CMK (cell line): ENCODE data around the gene KLHDC7B.

Source experiments
- DNase-seq: peaks from one replicate; pipeline ENCODE4 v3.0.0-alpha.2; 2010; ENCODE audit warnings: low read depth

The KLHDC7B gene

DNA sequence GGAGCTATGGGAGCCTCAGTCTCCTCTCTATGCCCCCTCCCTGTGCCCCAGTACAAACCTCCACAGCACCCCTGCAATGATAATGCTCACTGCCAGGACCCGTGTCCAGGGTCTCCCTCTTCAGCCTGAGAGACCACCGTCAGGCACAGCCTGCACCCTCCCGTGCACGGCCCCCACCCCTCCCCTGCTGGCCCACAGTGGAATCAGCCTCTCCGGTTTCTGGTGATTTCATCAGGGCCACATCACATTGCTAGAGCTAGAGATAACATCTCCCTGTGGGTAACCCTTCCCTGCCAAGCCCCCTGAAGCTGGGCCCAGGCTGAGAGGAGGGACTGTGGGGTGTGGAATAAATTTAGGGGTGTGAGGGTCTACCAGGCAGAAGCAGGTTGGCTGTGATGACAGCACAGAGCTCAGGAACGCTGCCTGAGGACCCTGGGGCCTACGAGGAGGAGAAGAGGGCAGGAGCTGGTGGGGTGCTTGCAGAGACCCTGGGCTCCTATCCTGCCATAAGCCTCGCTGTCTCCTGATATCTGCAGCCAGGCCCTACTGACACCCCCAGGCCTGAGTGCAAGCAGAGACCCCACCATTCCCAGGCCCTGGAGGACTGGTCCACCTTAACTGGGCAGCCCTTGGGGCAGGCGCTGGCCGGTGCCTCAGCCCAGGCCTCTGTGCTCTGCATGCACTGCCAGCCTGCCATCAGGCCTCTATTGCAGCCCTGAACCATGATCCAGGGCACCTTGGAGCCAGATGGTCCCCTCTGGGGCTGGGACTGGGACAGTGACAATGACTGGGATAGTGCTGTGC is at the start of gene KLHDC7B:
Gene KLHDC7B (plus strand): TSS at position 378 of the 804 bp plus-strand sequence. CDS start 345 bp downstream, at position 723.
- no peak for DNase-seq

GRCh38 chr22:50497093-50497492 is 48.6 kb upstream of the KLHDC7B start:
- no peak for DNase-seq

DNA sequence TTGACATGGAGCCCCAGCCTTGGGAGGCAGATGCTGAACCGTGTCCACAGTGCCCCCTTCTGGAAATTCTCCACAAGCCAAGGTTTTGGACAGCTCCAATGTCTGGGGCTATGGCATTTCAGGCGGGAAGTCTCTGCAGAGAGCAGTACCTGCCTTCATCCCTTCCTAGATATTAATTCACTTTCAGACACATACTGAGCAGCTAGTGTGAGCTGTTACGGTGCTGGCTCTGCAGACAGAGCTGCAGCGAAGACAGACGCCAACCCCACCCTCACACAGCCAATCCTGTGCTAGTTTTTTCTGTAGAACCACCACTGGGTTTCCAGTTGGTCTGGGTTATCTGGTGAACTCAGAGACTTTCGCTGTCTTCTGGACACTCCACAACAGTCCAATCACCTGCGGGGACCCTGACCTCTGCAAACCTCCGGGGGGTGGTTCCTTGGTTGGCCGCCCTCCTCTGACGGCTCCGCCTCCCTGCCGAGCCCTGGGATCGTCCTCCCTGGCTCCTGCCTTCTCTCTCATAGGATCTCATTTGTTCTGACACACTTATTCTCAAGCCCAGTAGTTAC is 47.3 kb upstream of the KLHDC7B start:
- no peak for DNase-seq

- no peak for DNase-seq
Measured at GRCh38 chr22:50500452-50500851, 45.2 kb upstream of the KLHDC7B start.

GRCh38 chr22:50502096-50502495 is 43.6 kb upstream of the KLHDC7B start:
- no peak for DNase-seq

DNA sequence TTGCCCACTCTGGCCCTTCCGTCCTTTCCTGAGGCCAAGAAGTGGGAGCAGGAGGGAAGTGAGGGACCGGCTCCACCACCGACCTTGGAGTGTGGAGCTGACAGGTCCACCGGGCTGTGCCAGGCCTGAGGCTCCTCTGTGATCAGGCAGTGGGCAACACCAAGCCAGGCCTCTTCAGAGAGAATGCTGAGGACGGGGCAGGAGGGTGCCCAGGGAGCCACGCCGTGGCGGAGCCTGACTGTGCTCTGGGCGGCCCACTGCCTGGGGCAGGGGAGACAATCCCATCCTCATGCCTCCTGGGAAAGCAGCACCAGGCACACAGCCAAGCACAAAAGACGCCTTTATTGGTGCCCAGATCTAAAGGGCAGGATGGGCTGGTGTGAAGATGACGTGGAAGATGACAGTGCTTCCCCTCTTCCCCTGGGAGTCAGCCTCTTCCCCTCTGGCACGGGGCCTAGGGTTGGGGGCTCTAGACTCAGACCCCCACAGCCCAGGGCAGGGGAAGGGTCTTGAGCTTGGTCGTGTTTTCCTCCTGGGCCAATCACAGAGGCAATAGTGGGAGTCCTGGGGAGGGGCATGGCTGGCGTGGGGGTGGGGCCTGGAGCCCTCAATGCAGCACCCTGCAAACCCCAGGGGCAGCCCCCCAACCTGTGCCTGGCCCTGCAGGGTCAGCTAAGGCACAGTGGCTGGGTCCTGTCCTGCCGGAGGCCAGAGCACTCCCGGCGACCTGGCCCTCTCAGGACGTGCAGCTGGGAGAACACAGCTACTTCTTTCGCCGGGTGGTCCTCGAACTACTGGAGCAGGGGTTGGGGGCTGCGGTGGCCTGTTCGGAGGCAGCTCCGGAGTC is 42.8 kb upstream of the KLHDC7B start:
- DNase-seq: no peak

- no peak for DNase-seq
Measured at GRCh38 chr22:50503475-50504145, 42.1 kb upstream of the KLHDC7B start.

- DNase-seq: no peak
Measured at GRCh38 chr22:50504369-50505211, 41.1 kb upstream of the KLHDC7B start.

DNA sequence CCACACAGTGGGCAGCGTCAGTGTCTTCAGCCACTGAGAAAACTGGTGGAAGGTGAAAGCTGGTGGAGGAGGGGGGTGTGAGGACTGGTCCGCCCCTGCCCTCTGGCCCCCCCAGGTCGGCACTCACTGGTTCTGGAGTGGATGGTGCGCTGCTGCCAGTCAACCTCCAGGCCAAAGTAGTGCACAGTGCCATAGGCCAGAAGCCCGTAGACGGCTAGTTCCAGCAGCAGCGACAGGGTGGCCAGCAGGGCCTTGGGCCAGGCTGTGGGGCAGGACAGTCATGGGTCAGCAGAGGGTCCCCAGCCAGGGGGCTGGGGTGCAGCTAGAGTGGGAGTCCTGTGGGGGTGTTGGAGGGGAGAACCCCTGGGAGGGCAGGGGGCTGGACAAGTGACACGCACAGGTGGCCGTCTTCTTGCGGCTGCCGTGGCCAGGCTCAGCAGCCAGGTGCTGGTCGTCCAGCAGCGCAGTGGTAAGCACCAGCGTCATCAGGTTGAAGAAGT is 40.4 kb upstream of the KLHDC7B start:
- no peak for DNase-seq

DNA sequence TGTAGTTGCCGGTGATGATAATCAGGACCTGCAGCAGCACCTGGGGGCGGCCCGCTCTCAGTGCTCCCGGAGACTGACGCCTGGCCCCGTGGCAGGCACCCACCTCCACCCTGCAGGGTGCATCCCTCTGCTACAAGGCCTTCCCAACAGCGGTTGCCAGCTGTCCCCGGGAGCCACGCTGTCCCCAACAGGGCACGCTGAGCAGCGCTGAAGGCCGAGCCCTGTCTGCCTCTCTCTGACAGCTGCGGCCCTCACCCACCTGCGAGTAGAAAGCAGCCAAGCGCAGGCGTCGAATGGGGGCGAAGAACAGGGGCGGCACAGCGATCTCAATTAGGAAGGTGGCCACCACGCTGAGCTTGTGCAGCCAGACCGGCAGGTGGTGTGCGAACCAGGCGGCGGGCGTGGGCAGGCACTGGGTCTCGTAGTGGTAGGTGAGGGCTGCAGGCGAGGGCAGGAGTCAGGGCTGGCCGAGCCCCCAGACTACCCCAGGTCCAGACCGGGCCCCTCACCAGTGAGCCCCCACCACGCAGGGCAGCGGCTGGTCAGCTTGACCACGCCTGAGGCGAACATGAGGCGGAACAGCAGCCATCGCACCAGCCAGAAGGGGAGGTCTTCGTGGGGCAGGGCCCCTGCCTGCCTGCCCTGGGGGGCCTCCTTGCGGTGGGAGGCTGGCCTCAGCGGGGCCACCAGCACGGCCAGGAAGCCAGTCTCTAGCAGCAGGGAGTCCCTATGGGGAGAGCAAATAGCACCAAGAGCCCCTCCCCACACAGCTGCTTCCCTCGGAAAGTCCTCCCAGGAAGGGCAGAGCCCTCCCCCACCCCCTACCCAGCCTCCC is 39.7 kb upstream of the KLHDC7B start:
- DNase-seq: no peak

DNA sequence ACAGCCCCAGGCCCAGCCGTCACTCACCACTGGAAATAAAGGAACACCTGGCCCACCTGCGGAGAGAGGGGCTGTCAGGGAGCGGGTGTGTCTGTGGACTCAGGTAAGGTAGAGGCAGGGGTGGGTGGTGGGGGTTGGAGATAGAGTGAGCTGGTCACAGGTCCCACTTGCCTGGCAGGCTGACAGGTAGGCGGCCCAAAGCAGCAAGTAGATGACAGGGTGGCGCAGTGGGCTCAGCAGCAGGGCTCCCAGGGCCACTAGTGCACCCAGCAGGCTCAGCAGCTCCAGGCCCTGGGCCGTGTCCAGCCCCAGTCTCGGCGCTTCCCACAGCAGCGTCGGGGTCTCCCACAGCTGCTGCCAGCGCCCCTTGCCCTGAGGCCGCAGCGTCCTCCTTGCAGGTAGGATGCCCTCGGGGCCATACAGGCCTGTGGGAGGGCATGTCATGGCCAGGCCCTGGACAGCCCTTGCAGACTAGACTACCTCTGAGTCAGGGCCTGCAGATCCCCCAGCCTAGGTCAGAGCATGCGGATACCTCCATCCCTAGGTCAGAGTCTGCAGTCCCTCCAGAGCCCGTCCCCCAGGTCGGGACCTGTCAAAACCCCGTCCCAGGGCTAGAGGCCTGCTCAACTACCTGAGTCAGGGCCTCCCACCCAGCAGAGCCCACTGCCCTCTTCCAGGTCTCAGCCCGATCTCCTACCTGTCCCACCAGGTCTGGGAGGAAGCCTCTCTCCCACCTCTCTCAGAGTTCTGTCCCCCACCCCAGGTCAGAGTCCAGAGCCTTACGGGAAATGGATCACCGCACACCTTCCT is 38.9 kb upstream of the KLHDC7B start:
- DNase-seq: no peak

- DNase-seq: no peak
Measured at GRCh38 chr22:50507421-50507990, 38.2 kb upstream of the KLHDC7B start, which contains the start of gene LMF2. TSS of gene LMF2 (minus strand) at chr22:50507702. CDS start at chr22:50507675, 27 bp downstream.

DNA sequence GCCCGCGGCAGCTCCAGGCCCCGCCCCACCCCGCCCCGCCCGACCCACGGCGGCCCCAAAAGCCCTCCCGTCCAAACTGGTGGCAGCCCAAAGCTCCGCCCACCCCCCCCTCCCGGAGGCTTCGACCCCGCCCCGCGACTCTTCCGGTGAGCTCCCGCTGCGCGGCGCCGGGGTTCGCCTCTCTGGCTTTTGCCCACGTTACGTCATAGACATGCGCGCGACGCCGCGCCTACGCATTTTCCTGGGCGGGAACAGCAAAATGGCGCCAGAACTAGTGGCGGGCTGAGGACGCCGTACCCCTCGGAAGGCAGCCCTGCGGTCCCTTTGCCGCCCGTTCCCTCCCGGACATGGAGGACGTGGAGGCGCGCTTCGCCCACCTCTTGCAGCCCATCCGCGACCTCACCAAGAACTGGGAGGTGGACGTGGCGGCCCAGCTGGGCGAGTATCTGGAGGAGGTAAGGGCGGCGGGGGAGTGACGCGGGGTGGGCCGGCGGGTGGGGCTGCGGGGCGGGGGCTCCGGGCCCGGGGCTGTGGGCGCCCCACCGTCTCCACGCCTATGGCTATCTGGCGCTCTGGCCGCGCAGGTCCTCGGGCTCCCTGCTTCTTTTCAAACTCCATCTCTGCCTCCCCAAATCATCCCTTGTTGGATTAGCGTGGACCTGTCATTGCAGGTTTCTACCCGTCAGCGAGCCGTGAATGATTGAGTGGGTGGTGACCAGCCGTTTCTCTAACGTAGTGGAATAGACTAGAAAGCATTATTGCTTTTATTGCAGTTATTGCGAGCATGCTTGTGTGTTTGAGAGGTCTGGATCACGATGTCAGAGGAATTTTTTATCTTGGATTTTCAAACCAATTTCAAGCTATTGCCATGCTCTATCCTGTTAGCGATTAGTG is 37.5 kb upstream of the KLHDC7B start, which contains the start of gene NCAPH2:
Gene NCAPH2 (plus strand): TSS at position 234 of the 894 bp plus-strand sequence. CDS start 114 bp downstream, at position 348.
- peak; percentile 87 for DNase-seq

DNA sequence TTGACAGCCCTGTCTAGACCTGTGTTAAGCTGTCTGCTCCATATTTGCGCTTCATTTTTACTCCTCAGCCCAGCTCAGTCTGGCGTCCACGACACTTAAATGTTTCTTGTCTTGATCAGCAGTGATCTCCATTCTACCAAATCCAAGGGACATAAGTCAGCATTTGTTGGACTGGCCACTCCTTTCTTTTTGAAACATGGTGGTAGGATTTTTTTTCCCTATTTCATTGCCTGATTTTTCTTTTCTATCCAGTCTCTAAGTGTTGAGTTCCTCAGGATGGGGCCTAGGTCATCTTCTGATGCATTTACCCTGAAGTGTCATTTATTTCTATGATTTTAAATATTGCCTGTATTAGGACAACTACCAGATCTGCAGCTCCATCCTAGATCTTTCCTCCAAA is 36.8 kb upstream of the KLHDC7B start:
- no peak for DNase-seq

DNA sequence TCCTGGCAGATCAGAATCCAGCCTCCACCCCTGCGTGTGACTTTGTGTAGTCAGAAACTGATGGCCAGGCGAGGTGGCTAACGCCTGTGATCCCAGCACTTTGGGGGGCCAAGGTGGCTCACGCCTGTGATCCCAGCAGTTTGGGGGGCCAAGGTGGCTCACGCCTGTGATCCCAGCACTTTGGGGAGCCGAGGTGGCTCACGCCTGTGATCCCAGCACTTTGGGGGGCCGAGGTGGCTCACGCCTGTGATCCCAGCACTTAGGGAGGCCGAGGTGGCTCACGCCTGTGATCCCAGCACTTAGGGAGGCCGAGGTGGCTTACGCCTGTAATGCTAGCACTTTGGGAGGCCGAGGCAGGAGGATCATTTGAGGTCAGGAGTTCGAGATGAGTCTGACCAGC is 32.5 kb upstream of the KLHDC7B start:
- no peak for DNase-seq

GRCh38 chr22:50516068-50516467 is 29.6 kb upstream of the KLHDC7B start:
- no peak for DNase-seq

DNA sequence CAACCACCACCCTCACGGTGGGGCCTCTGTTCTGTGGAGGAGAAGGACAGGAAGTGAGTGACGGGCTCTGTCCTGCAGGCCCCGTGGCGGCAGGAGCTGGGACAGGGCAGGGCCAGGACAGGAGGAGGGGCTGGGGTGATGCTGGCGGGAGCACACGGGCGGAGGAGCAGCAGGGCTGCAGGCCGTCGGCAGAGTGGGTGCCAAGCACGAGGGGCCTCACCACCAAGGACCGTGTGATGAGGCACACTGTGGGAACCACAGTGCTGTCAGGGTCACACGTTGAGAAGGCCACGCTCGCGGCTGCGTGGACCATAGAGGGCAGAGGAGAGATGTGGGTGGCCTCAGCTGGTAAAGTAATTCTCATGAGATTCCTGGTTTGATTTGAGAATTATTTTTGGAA is 28.8 kb upstream of the KLHDC7B start:
- DNase-seq: no peak
